Omental fat pad (tissue), 4 donors: ENCODE measurements around the gene PRKCZ. TPM values are rescaled to one million over a fixed set of nuclear protein-coding genes. Genes with fewer than 3 reads are reported as not detected.
"Not testable (repeated sequence)": the region's sequence is repeated elsewhere in the genome, so short reads cannot be mapped to it uniquely, and the experiment has no call there.

Experiments used
- ATAC-seq: fragments of 150-250 bp; one replicate; pipeline ENCODE4 v1.9.1; 2016; ENCODE audit warnings: mild to moderate bottlenecking, moderate library complexity; ENCODE audit not compliant: low FRiP score
- DNase-seq: peaks from one replicate; pipeline ENCODE4 v3.0.0-alpha.2; 2019; ENCODE audit warnings: low spot score
- total RNA-seq, 4 donors: library from RNA; depleted of rRNA; stranded (reverse); fragments of >200 nt; gene quantifications; one replicate each; pipeline ENCODE4 v1.1.0, GENCODE V29; 2016
- TF ChIP-seq, protein P1 (sequence below), 3 donors: fragments of 450-650 bp; IDR thresholded peaks; one replicate each; pipeline ENCODE4 v1.5.1; 2016 to 2017; ENCODE audit warnings: antibody characterized with exemption in 3 of 3, mild to moderate bottlenecking in 3 of 3, moderate library complexity in 2 of 3

The PRKCZ gene
- total RNA-seq, 4 donors from 2014 or later: 2.5 to 8.1 (median 2.6) TPM

DNA sequence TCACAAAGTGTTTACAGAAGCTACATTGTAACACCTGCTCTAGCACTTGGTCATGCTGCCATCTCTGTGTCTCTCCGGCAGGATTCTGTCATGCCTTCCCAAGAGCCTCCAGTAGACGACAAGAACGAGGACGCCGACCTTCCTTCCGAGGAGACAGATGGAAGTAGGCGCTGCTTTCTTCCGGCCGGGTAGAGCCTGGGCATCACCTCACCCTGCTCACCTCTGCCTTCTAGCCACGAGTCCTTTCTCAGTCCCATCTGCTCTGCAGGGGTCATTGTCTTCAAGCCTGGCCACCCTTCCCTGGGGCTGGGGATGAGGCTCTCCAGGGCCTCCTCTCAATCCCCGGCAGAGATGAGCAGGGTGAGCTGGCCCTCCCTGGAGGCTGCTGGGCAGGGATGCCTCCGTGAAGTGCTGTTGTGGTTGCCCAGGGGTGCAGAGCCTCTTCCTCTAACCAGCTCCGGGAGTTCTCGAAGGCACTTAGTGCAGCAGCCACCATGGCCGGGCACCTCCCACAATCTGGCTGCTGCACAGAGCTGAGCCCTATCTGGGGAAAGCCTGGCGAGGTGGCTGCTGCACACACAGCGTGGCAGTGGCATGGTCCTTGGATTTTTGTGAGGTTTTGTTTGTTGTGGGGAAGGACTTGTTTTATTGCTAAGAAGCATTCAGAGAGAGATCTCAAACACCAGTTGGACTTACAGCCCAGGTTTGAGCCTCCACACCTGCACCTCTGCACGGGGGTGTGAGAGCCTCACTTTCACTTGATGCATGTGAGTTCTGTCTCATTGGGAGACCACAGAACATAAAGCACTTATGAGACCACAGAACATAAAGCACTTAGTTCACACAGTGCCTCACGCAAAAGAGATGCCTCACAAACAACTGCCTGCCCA is 96.0 kb downstream of the PRKCZ start:
- DNase-seq (no peak), ATAC-seq (no peak)
- TF ChIP-seq, protein P1, sequence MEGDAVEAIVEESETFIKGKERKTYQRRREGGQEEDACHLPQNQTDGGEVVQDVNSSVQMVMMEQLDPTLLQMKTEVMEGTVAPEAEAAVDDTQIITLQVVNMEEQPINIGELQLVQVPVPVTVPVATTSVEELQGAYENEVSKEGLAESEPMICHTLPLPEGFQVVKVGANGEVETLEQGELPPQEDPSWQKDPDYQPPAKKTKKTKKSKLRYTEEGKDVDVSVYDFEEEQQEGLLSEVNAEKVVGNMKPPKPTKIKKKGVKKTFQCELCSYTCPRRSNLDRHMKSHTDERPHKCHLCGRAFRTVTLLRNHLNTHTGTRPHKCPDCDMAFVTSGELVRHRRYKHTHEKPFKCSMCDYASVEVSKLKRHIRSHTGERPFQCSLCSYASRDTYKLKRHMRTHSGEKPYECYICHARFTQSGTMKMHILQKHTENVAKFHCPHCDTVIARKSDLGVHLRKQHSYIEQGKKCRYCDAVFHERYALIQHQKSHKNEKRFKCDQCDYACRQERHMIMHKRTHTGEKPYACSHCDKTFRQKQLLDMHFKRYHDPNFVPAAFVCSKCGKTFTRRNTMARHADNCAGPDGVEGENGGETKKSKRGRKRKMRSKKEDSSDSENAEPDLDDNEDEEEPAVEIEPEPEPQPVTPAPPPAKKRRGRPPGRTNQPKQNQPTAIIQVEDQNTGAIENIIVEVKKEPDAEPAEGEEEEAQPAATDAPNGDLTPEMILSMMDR (IDR thresholded peaks at IDR 0.05): no peak

DNA sequence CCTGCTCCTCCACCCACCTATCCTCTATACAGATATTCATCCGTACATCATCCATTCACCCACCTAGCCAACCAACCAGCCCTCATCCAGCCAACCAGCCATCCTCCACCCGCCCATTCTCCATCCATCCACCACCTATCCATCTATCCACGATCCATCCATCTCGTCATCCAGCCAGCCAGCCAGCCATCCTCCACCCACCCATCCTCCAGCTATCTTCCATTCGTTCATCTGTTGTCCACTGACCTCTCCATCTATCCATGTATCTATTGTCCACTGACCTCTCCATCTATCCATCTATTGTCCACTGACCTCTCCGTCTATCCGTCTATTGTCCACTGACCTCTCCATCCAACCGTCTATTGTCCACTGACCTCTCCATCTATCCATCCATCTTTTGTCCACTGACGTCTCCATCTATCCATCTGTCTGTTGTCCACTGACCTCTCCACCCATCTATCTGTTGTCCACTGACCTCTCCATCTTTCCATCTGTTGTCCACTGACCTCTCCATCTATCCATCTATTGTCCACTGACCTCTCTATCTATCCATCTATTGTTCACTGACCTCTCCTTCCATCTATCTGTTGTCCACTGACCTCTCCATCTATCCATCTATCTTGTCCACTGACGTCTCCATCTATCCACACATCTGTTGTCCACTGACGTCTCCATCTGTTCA is 96.8 kb downstream of the PRKCZ start:
- DNase-seq: no peak
- TF ChIP-seq, protein P1 (IDR thresholded peaks at IDR 0.05): no peak
- no peak for ATAC-seq

DNA sequence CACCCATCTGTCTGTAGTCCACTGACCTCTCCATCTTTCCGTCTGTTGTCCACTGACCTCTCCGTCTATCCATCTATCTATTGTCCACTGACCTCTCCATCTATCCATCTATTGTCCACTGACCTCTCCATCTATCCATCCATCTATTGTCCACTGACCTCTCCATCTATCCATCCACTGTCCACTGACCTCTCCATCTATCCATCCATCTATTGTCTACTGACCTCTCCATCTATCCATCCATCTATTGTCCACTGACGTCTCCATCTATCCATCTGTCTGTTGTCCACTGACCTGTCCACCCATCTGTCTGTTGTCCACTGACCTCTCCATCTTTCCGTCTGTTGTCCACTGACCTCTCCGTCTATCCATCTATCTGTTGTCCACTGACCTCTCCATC is 97.7 kb downstream of the PRKCZ start:
- not testable (repeated sequence) for DNase-seq

DNA sequence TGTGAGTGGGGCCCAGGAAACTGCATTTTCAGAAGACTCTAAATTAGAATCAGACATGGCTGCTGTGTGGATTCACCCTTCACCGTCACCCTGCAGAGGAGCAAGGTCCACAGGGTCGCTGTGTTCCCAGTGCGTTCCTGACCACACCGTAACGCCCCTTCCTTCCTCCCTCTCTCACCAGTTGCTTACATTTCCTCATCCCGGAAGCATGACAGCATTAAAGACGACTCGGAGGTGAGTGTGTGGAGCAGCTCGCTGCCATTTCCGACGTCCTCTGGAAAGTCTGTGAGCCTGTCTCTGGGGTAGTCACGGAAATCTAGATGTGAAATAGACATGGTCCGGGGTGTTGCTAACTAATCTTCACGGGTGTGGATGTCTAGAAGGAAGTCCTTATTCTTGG is 98.5 kb downstream of the PRKCZ start:
- ATAC-seq (no peak), DNase-seq (no peak)
- TF ChIP-seq, protein P1 (IDR thresholded peaks at IDR 0.05): no peak

More for the DNA sequence above, 97.7 kb downstream of the PRKCZ start:
- not testable (repeated sequence) for ATAC-seq

DNA sequence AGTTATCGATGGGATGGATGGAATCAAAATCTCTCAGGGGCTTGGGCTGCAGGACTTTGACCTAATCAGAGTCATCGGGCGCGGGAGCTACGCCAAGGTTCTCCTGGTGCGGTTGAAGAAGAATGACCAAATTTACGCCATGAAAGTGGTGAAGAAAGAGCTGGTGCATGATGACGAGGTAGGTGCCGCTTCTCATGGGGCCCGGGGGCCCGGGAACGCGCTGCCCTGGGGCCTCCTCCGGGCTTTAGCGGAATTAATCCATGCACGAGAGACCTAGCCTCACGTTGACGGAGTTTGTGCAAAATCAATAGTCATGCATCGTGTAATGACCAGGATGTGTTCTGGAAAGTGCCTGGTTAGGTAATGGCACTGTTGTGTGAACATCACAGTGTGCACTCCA is 100.6 kb downstream of the PRKCZ start:
- no peak for ATAC-seq
- TF ChIP-seq, protein P1 (IDR thresholded peaks at IDR 0.05): no peak

DNA sequence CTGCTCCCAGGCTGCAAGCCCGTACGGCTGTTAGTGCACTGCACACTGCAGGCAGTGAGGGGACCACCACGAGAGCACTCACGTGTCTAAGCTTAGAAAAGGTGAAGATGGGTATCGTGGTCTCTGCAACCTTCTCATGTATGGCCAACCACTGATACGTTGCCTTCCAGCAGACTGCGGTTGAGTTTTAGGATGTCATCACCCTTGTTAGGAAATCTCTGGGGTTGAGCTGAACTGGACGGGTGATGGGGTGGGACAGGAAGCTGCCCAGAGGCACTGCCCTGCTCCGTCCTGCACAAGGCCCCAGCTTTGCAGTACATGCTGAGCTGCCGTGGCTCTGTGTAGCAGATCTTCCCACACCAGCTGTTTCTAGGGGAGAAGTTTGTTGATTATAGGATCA is 101.0 kb downstream of the PRKCZ start:
- no peak for DNase-seq
- no peak for ATAC-seq
- TF ChIP-seq, protein P1 (IDR thresholded peaks at IDR 0.05): no peak

More for the DNA sequence above, 100.6 kb downstream of the PRKCZ start:
- no peak for DNase-seq

DNA sequence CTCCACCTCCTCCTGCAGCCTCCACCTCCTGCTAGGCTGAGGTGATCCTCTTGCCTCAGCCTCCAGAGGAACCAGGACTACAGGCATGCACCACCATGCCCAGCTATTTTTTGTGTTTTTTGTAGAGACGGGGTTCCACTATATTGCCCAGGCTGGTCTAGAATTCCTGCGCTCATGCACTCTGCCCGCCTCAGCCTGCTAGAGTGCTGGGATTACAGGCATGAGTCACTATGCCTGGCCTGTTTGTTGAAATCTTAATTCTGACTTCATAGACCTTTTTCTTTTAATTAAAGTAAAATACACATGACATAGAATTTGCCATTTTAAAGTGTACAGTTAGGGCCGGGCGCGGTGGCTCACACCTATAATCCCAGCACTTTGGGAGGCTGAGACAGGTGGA is 101.7 kb downstream of the PRKCZ start:
- TF ChIP-seq, protein P1 (IDR thresholded peaks at IDR 0.05): no peak
- ATAC-seq (no peak), DNase-seq (no peak)
